H1 (cell line): ENCODE data around the gene OMP. TPM values are rescaled to one million over a fixed set of nuclear protein-coding genes. Genes with fewer than 3 reads are reported as not detected.

Experiments used
- polyA plus RNA-seq, 7 experiments: library from polyadenylated mRNA; depleted of rRNA in 3 of 7; stranded (reverse) in 5 of 7; unstranded in 2 of 7; fragments of >200 nt in 5 of 7; fragments of 200-250 nt in 2 of 7; gene quantifications; 1 replicate in 5 of 7; 2 replicates in 1 of 7; 4 replicates in 1 of 7; pipeline versions ENCODE4 v1.2.1 to v1.2.3, GENCODE V29; 2011 to 2013; ENCODE audit warnings: missing spikeins in 2 of 7, mixed read lengths in 2 of 7
- total RNA-seq: library from RNA; stranded (reverse); fragmentation: NEBNext Ultra II Directional; extraction: Animal tissue kit (Norgen Biotek cat#: 25700); gene quantifications from 2 replicates; pipeline ENCODE4 v1.2.1, GENCODE V29; 2021

The OMP gene
- total and polyA plus RNA-seq, 2 of the 8 experiments (the other 6 are each of a cell fraction or from before 2014, with no cell fraction given) = not detected

Other genes with a start within 250 kb of the OMP start
- gene ACER3, start 241.9 kb upstream of the OMP start, total RNA-seq = 16.2 and 17.1 TPM in 2 replicates
- 3.5 and 5.7 TPM in 2 replicates for gene ACER3, start 241.9 kb upstream of the OMP start, polyA plus RNA-seq (2011; rRNA removed)
- gene B3GNT6, start 68.4 kb upstream of the OMP start, total RNA-seq = not detected in 2 replicates
- 0.02 TPM in 1 of 2 replicates, not detected in the other for gene B3GNT6, start 68.4 kb upstream of the OMP start, polyA plus RNA-seq (2011; rRNA removed)
- gene CAPN5, start 35.9 kb upstream of the OMP start, total RNA-seq = 22.4 and 22.6 TPM in 2 replicates
- 21.5 and 26.9 TPM in 2 replicates for gene CAPN5, start 35.9 kb upstream of the OMP start, polyA plus RNA-seq (2011; rRNA removed)
- 1.9 and 2.4 TPM in 2 replicates for gene MYO7A, start 25.4 kb downstream of the OMP start, total RNA-seq
- 1.5 and 1.9 TPM in 2 replicates for gene MYO7A, start 25.4 kb downstream of the OMP start, polyA plus RNA-seq (2011; rRNA removed)
- gene GDPD4, start 198.8 kb downstream of the OMP start, total RNA-seq = not detected in 2 replicates
- gene GDPD4, start 198.8 kb downstream of the OMP start, polyA plus RNA-seq (2011; rRNA removed) = not detected in 2 replicates